Measurements from ENCODE around the gene DNAI7.

The DNAI7 gene

GRCh38 chr12:25195056-25195971, at the start of gene DNAI7, which contains the start of gene ETFRF1:
Gene DNAI7, minus strand, starts transcription at chr12:25195160. Its CDS starts 82 bp downstream, at chr12:25195078.
Gene ETFRF1, plus strand, starts transcription at chr12:25195237. Its CDS starts 8,720 bp downstream, at chr12:25203957.
- DNase-seq (ENCODE audit: low read depth, low spot score), result peak; percentile 83

GRCh38 chr12:25243680-25243990, 48.7 kb upstream of the DNAI7 start:
- DNase-seq (ENCODE audit: low read depth, low spot score), result no peak

DNA sequence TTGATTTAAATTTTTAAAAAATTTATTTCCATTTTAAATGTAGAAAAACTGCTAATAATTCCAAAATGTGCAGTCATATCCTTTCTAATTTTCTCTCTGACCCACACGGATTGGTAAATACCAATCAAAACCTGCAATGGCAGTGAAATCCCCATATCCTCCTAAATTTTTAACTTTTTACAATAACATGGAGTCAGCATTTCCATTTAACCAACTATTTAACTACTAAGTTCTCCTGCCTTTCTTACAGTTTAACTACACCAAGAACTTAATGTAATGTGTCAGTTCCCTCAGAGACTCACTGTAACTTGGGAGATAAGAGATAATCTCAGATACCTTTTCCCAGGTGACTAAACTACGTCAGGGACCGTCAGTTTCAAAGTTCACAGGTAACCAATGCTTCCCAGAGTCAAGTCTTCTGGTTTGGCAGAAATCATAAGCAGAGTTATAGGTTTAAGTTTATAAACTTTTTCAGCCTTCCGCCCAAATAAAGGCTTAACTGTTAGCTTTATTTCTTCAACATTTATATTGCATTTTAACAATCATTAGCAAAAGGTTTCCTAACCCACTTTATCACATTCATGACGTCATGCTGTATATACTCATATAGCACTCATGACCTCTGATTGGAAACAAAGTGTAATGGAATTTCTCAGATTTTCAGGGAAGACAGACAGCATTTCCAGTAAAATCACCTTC, 48.2 kb upstream of the DNAI7 start:
- no peak for DNase-seq (ENCODE audit: low read depth, low spot score)

DNA sequence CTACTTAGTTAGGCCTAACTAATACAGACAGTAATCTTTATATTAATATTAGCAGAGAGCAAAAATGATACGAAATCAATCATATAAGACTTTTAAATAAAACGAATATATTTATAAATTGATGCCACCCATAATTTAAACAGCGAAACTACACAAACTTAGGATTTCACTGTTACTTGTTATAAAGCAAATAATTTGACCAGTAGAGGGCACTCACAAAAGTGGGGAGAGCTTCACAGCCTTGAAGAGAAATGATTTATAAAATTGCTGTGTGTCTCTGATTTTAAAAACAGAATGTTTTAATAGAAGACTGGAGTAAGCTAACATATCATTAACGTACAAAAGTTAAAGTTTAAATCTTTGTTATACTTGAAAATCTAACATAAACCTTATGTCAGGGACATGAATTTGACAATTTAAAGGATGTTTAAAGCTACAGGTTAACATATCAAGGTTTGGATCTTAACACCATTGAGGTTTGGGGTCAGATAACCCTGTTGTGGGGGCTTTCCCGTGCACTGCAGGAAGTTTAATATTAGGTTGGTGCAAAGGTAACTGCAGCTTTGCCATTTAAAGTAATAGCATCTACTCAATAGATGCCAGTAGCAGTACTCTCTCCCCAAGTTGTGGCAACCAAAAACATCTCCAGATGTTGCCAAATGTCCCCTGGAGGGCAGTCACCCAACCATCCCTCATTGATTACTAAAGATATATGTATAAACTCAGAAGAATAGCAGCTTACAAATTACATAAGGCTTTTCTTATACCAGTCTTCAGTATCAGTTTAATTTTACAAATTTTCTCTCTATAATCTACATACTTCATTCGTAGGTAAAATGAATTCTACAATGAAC, 46.4 kb upstream of the DNAI7 start:
- DNase-seq (ENCODE audit: low read depth, low spot score), result no peak

DNA sequence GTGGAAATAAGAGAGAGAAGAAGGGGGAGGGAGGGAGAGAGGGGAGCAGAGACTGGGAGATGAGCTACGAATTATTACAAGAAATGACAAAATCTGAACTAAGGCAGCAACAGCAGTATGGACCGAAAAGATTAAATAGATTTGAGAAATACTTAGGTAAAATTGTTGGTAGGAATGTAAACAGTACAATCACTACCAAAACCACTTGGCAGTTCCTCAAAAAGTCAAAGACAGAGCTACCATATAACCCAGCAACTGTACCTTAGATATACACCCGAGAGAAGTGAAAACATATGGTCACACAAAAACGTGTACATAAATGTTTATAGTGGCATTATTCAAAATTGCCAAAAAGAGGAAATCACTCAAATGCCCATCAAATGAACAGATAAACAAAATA, 41.7 kb upstream of the DNAI7 start:
- no peak for DNase-seq (ENCODE audit: low read depth, low spot score)

GRCh38 chr12:25236190-25236589, 41.2 kb upstream of the DNAI7 start:
- DNase-seq (ENCODE audit: low read depth, low spot score), result no peak

DNA sequence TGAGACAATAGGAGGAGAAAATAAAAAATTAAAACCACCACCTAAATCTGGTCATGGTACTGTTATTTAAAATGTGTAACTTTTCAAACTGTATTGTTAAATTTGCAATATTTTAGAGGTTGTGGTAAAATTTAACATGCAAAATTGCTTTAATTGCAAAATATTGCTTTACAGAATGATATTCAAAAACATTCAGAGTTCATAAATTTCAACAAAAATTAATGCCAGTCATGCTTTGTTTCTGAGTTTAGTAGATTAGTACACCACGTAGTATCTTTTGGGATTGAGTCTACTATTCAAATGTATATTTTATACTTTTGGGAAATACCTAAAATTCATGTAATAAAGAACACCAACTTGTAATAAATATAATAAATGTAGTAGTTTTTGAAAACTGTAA, 18.4 kb upstream of the DNAI7 start:
- DNase-seq (ENCODE audit: low read depth, low spot score), result no peak

- DNase-seq (ENCODE audit: low read depth, low spot score), result no peak
These were observed 13.6 kb upstream of the DNAI7 start for GRCh38 chr12:25208554-25208953.

DNA sequence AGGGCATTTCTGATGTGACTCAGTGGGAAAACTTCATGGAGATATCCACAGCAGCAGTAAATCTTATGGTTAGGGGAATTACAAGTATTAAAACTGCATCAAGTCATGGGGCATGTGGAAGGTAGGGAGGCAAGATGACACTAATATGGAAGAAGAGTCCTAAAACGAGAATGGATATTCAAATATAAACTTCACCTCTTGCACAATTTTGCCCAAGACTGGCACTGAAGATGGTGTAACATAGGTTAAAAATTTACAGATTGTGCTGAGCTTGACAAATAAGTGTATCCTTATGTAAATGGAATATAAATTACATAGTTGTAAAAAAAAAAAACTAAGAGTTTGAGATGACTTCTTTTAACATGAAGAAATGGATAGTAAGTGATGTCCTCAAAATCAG, 12.9 kb upstream of the DNAI7 start:
- no peak for DNase-seq (ENCODE audit: low read depth, low spot score)

DNA sequence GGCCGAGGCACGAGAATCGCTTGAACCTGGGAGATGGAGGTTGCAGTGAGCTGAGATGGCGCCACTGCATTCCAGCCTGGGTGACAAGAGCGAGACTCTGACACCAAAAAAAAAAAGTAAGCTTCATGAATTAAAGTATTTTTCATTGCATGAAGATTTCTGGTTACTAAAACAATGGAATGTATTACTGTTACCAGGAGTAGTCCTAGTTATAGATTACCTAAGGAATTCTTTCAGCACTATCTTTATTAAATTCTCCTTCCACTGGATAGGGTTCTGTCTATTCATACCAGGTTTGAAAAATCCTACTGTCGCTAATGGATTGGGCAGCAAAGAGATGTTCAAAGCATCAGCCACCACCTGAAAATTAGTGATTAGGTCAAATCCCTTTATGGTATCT, 12.5 kb upstream of the DNAI7 start:
- no peak for DNase-seq (ENCODE audit: low read depth, low spot score)

- no peak for DNase-seq (ENCODE audit: low read depth, low spot score)
These were observed 7.2 kb upstream of the DNAI7 start for GRCh38 chr12:25202137-25202536.

GRCh38 chr12:25200703-25201102, 5.7 kb upstream of the DNAI7 start:
- no peak for DNase-seq (ENCODE audit: low read depth, low spot score)

DNA sequence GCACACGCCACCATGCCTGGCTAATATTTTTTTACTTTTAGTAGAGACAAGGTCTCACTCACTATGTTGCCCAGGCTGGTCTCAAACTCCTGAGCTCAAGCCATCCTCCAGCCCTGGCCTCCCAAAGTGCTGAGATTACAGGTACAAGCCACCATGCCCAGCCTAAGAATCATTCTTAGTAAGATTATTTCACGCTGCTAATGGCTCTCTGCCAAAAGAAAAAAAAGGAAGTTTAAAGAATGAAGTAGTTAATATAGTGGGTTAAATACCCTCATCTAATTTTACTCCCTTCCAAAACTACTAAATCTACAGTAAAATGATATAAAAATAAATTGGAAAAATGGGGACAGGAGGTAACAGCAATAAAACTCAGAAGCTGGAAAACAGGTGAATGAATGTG, 2.6 kb upstream of the DNAI7 start:
- no peak for DNase-seq (ENCODE audit: low read depth, low spot score)

- DNase-seq (ENCODE audit: low read depth, low spot score), result no peak
These were observed 271 bp downstream of the DNAI7 start for GRCh38 chr12:25194722-25195055.

DNA sequence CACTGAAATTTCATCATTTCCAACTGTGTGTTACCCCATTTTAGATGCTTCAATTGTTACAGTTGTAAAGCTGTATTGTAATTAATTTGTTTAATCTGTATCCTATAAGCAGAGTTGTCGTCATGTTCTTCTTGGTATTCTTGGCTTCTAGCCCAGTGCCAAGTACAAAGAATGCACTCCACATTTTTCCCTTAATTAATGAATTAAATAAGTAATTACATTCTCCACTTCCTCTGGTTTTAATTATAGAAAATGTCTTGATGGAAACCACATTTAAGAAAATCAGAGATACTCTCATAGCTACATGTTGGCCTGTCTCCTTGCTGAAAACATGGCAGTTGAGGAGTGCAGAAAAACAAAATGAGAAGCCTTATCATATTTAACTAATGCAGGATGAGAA, 746 bp downstream of the DNAI7 start:
- no peak for DNase-seq (ENCODE audit: low read depth, low spot score)

DNA sequence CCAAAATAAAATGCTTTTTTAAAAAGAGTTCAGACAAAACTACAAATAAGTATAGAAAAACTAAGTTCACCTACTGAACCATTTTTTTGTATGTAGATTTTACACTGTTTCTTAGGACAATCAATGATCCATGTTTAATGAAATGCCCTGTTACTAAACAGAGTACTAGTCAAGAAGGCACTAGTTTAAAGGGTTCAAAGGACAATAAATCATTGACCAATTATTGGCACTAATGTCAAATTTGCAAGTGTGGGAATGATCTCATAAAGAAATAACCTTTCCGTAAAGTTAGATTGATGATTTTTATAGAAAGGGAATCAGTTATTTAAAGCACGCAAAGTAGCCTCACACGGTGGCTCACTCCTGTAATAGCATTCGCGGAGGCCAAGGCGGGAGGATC, 4.2 kb downstream of the DNAI7 start:
- no peak for DNase-seq (ENCODE audit: low read depth, low spot score)

- DNase-seq (ENCODE audit: low read depth, low spot score), result no peak
These were observed 5.3 kb downstream of the DNAI7 start for GRCh38 chr12:25189656-25190055.

- peak; percentile 59 for DNase-seq (ENCODE audit: low read depth, low spot score)
These were observed 7.2 kb downstream of the DNAI7 start for GRCh38 chr12:25187781-25188180.

DNA sequence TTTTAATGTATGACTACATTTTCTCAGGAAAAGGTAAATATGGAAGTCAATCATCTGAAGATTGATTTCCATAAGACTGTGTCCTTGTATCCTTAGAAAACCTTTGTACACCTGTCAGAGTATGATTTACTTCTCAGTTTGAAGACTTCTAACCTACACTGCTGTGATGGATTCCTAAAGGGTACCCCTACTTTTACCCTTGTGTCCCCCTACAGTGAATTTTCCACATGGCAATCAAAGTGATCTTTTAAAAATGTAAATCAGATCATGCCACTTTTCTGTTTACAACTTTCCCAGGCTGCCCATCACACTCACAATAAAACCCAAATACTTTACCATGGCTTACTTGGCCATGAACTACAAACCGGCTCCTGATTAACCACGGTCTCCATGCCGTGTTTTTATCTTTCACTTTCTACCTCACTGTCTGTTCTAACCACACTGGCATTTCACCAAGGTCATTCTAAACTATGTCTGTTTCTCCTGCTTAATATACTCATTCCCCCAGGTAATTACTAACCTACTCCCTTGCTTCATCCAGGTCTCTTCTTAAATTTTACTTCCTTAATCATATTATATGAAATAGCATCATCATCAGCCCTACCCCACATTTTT, 8.1 kb downstream of the DNAI7 start:
- no peak for DNase-seq (ENCODE audit: low read depth, low spot score)

GRCh38 chr12:25186038-25186787, 8.7 kb downstream of the DNAI7 start:
- no peak for DNase-seq (ENCODE audit: low read depth, low spot score)

DNA sequence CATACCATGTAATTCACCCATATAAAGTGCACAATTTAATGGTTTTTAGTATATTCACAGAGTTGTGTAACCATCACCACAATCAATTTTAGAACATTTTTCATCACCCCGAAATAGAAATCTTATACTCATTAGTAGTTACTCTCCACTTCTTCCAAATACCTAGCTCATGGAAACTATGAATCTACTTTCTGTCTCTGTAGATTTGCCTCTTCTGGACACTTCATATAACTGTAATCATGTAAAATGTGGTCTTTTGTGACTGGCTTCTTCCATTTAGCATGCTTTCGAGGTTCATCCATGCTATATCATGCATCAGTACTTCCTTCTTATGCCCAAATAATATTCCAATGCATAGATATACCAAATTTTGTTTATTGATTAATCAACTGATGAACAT, 10.8 kb downstream of the DNAI7 start:
- DNase-seq (ENCODE audit: low read depth, low spot score), result no peak
